Measurements from ENCODE around the gene NAE1. TPM values are rescaled to one million over a fixed set of nuclear protein-coding genes. Genes with fewer than 3 reads are reported as not detected.

NAE1 gene
- total RNA-seq, 1 experiment from 2014 or later: 123 TPM

GRCh38 chr16:66830422-66831404, at the start of gene NAE1 (continued):
- no peak for TF ChIP-seq ZBTB33 (IDR thresholded peaks at IDR 0.05; ENCODE audit: extremely low read depth, insufficient replicate concordance, low read length)
- no peak for TF ChIP-seq SRF (IDR thresholded peaks at IDR 0.05; ENCODE audit: low read depth)
- TF ChIP-seq MAX (IDR thresholded peaks at IDR 0.05): peak; percentile 38; the same call in 1 of the 2 replicates
- TF ChIP-seq ZFX (IDR thresholded peaks at IDR 0.05): peak; percentile 100
- peak; percentile 58 for TF ChIP-seq RAD21 (IDR thresholded peaks at IDR 0.05; ENCODE audit: low read depth)
- TF ChIP-seq FOSL1 (IDR thresholded peaks at IDR 0.05; ENCODE audit: low read depth): no peak

GRCh38 chr16:66878067-66878466, 47.3 kb upstream of the NAE1 start:
- Histone ChIP-seq H3K9ac (ENCODE audit: low read length) (no peak overlapping the region), H3K36me3 (ENCODE audit: control insufficient read depth in 1 of 2, insufficient read depth in 2 of 2, low read length in 2 of 2) (no peaks in the 10 kb centered on the region), H4K20me1 (ENCODE audit: insufficient read depth) (no peaks in the 10 kb centered on the region), H3K79me2 (ENCODE audit: insufficient read depth, low read length) (peaks cover 9% of the 10 kb centered on the region; the same call in 1 of the 2 replicates), H3K27ac (ENCODE audit: low read depth, low read length) (no peak overlapping the region), H3K4me1 (ENCODE audit: control insufficient read depth in 1 of 2, insufficient read depth in 2 of 2, low read length in 2 of 2) (peaks cover 17 to 32% of the 10 kb centered on the region in 2 experiments), H3K9me3 (ENCODE audit: control insufficient read depth in 1 of 2, insufficient read depth in 1 of 2, low read depth in 1 of 2, low read length in 2 of 2) (no peaks in the 10 kb centered on the region), H2AFZ (ENCODE audit: low read depth, low read length, poor library complexity, severe bottlenecking) (no peak overlapping the region), H3K9me2 (ENCODE audit: insufficient read depth) (no peaks in the 10 kb centered on the region), H3K27me3 (ENCODE audit: insufficient read depth, low read length) (no peaks in the 10 kb centered on the region), H3K4me2 (ENCODE audit: low read length) (no peak overlapping the region), H3K4me3 (replicated peaks in 1 of 2; ENCODE audit: low read depth in 1 of 2, low read length in 2 of 2) (no peak overlapping the region)
- DNase-seq (ENCODE audit: low read depth, low spot score) (no peak), ATAC-seq (no peak)
- ChIA-PET POLR2A (no interaction called here), CTCF (no interaction called here), RAD21 (ENCODE audit: low non-redundant PET in 1 of 2, low total read pairs in 2 of 2, uncharacterized antibody in 2 of 2, unreplicated experiment in 2 of 2) (no interaction called here)
- intact Hi-C loops (cut with micrococcal nuclease): no loop called here
- no TSS peak for BruUV-seq (replicated peaks)
- TF ChIP-seq ZBTB33 (IDR thresholded peaks at IDR 0.05; ENCODE audit: extremely low read depth, insufficient replicate concordance, low read length): no peak
- TF ChIP-seq RAD21 (IDR thresholded peaks at IDR 0.05; ENCODE audit: low read depth): no peak
- no peak for TF ChIP-seq CEBPB (IDR thresholded peaks at IDR 0.05; ENCODE audit: low read depth)
- TF ChIP-seq TCF7L2 (IDR thresholded peaks at IDR 0.05; ENCODE audit: borderline replicate concordance, extremely low read depth, insufficient read depth, insufficient read length): no peak
- no peak for TF ChIP-seq ELF1 (IDR thresholded peaks at IDR 0.05; ENCODE audit: borderline replicate concordance, low read depth)
- TF ChIP-seq REST (IDR thresholded peaks at IDR 0.05; ENCODE audit: low read depth): no peak
- TF ChIP-seq MAX (IDR thresholded peaks at IDR 0.05): no peak
- TF ChIP-seq CBX3 (IDR thresholded peaks at IDR 0.05; ENCODE audit: low read depth): no peak
- TF ChIP-seq ATF3 (IDR thresholded peaks at IDR 0.05): no peak
- TF ChIP-seq POLR2AphosphoS5 (IDR thresholded peaks at IDR 0.05; ENCODE audit: low read depth, low read length): no peak
- no peak for TF ChIP-seq SRF (IDR thresholded peaks at IDR 0.05; ENCODE audit: low read depth)
- no peak for TF ChIP-seq SIN3A (IDR thresholded peaks at IDR 0.05; ENCODE audit: low read depth)
- TF ChIP-seq ZFX (IDR thresholded peaks at IDR 0.05): no peak
